ENCODE results near the gene GPRC5C. TPM values are rescaled to one million over a fixed set of nuclear protein-coding genes. Genes with fewer than 3 reads are reported as not detected.
A peak's percentile ranks its signal among the peaks of the same experiment; 100 is the strongest.

The GPRC5C gene
- total RNA-seq, 1 experiment from 2014 or later, result 15.5 TPM

DNA sequence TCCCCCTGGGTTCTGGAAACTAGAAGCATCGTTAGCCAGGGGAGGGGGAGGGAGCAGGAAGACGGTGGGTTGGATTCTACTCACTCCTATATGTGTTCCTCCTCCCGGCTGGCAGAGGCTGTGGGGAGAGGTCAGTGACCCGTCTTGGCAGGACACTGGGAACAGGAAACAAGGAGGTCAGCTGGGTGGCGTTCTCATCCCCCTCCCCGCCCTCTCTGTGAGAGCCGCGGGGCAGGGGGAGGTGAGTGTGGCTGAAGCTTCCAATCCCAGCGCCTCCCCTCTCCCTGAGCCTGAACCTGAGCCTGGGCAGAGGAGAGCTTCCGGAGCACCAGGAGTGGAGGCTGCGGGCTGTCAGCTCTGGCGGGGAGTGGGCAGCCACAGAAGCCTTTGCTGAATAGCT is 12.5 kb downstream of the GPRC5C start:
- no peak overlapping the region for H4K8ac ChIP-seq (replicated peaks; ENCODE audit: insufficient read length, low read depth, low read length)
- no peak overlapping the region for H2AFZ ChIP-seq (ENCODE audit: low read length)
- H3K4ac ChIP-seq (ENCODE audit: low read depth, low read length), result no peak overlapping the region
- peak; percentile 68 for DNase-seq
- peaks cover 7% of the 10 kb centered on the region for H3K27me3 Mint-ChIP-seq (ENCODE audit: low read depth)
- H3K27ac ChIP-seq (ENCODE audit: insufficient read length, low read depth, low read length), result no peak overlapping the region
- H2BK120ac ChIP-seq (ENCODE audit: low read depth, low read length, poor library complexity, severe bottlenecking), result no peak overlapping the region
- H3T11ph ChIP-seq (ENCODE audit: low read length), result no peak overlapping the region
- H3K4me1 Mint-ChIP-seq, result peaks cover 19 to 23% of the 10 kb centered on the region in 2 experiments
- no peak overlapping the region for H2BK15ac ChIP-seq (ENCODE audit: low read depth, low read length)
- no CpG with 5 or more reads among the region's 12 CpGs for WGBS (ENCODE audit: extremely low coverage, insufficient read length, low lambda C conversion rate)
- no peaks in the 10 kb centered on the region for H3K23me2 ChIP-seq (ENCODE audit: insufficient read length, low read depth, low read length, poor library complexity, severe bottlenecking)
- no peak overlapping the region for H4K91ac ChIP-seq (ENCODE audit: insufficient read length, low read depth, low read length)
- H3K9ac ChIP-seq (ENCODE audit: extremely low read depth, insufficient read length, low read length), result no peak overlapping the region
- H3K4me1 ChIP-seq (ENCODE audit: insufficient read depth, low read length), result no peaks in the 10 kb centered on the region; the same call in 1 of the 2 replicates
- TF ChIP-seq, protein P1, sequence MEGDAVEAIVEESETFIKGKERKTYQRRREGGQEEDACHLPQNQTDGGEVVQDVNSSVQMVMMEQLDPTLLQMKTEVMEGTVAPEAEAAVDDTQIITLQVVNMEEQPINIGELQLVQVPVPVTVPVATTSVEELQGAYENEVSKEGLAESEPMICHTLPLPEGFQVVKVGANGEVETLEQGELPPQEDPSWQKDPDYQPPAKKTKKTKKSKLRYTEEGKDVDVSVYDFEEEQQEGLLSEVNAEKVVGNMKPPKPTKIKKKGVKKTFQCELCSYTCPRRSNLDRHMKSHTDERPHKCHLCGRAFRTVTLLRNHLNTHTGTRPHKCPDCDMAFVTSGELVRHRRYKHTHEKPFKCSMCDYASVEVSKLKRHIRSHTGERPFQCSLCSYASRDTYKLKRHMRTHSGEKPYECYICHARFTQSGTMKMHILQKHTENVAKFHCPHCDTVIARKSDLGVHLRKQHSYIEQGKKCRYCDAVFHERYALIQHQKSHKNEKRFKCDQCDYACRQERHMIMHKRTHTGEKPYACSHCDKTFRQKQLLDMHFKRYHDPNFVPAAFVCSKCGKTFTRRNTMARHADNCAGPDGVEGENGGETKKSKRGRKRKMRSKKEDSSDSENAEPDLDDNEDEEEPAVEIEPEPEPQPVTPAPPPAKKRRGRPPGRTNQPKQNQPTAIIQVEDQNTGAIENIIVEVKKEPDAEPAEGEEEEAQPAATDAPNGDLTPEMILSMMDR (conservative IDR thresholded peaks at IDR 0.05), result no peak
- H4K5ac ChIP-seq (ENCODE audit: insufficient read length, low read depth, low read length), result no peak overlapping the region
- H3K18ac ChIP-seq (ENCODE audit: insufficient read length, low read depth, low read length), result no peak overlapping the region
- no peaks in the 10 kb centered on the region for H4K20me1 ChIP-seq (ENCODE audit: control insufficient read depth, insufficient read depth, insufficient read length)
- H3K14ac ChIP-seq (ENCODE audit: insufficient read depth, low read length), result no peak overlapping the region
- H2BK12ac ChIP-seq (ENCODE audit: insufficient read length, low read depth, low read length), result no peak overlapping the region
- peaks cover 3 to 34% (median 8%) of the 10 kb centered on the region in 3 experiments; a peak in 5 of 7 replicates for H3K36me3 Mint-ChIP-seq (ENCODE audit: insufficient read depth in 1 of 3, low read depth in 3 of 3)
- no peaks in the 10 kb centered on the region for H3K9me3 ChIP-seq (ENCODE audit: control insufficient read depth, low read depth, low read length)
- no peaks in the 10 kb centered on the region for H3K27me3 ChIP-seq (ENCODE audit: insufficient read depth, low read length)
- H3K4me3 Mint-ChIP-seq, result no peak overlapping the region
- H2AK5ac ChIP-seq (ENCODE audit: insufficient read length, low read length), result no peak overlapping the region
- H2BK5ac ChIP-seq (ENCODE audit: insufficient read length, low read length), result no peak overlapping the region
- no peaks in the 10 kb centered on the region for H3K9me3 Mint-ChIP-seq
- H3K56ac ChIP-seq (ENCODE audit: insufficient read length, low read depth, low read length), result no peak overlapping the region
- no peak overlapping the region for H2BK20ac ChIP-seq (ENCODE audit: low read depth, low read length, poor library complexity, severe bottlenecking)
- H3K27ac Mint-ChIP-seq, result no peak overlapping the region; a peak in 1 of 7 replicates
- H3K4me2 ChIP-seq (ENCODE audit: insufficient read depth, insufficient read length, low read length), result no peak overlapping the region
- H3K79me2 ChIP-seq (ENCODE audit: insufficient read depth, low read length), result no peaks in the 10 kb centered on the region
- H3K23ac ChIP-seq (ENCODE audit: insufficient read length, low read depth, low read length), result no peak overlapping the region
- no peaks in the 10 kb centered on the region for H3K79me1 ChIP-seq (ENCODE audit: insufficient read depth, low read depth, low read length, poor library complexity, severe bottlenecking)

Measured in H9 (cell line).